ENCODE data around the gene ANO2.

DNA sequence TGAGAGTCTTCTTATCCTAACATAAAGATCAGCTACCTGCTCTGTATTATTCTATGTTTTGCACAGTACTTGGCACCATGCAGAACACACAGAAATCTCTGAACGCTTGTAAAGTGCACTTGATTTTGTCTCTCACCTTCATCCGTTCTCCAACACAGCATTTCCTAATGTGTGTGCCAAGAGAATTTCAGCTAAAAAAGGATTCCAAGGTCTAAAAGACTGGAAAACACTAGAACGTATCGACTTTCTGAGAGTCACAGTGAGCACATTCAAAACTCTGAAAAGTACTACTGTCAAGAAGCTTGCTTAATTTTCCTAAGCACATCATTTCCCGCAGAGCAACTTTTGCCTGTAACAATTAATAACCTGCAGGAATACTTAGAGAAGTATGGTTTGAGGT, 211.1 kb downstream of the ANO2 start:
- no peak for TF ChIP-seq POLR2AphosphoS5 (IDR thresholded peaks at IDR 0.05; ENCODE audit: insufficient read depth, low read depth, low read length)
- TF ChIP-seq, protein P1, sequence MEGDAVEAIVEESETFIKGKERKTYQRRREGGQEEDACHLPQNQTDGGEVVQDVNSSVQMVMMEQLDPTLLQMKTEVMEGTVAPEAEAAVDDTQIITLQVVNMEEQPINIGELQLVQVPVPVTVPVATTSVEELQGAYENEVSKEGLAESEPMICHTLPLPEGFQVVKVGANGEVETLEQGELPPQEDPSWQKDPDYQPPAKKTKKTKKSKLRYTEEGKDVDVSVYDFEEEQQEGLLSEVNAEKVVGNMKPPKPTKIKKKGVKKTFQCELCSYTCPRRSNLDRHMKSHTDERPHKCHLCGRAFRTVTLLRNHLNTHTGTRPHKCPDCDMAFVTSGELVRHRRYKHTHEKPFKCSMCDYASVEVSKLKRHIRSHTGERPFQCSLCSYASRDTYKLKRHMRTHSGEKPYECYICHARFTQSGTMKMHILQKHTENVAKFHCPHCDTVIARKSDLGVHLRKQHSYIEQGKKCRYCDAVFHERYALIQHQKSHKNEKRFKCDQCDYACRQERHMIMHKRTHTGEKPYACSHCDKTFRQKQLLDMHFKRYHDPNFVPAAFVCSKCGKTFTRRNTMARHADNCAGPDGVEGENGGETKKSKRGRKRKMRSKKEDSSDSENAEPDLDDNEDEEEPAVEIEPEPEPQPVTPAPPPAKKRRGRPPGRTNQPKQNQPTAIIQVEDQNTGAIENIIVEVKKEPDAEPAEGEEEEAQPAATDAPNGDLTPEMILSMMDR (IDR thresholded peaks at IDR 0.05; ENCODE audit: extremely low read depth in 1 of 2, insufficient read depth in 1 of 2, low read depth in 1 of 2, low read length in 2 of 2) = no peak
- no peak for TF ChIP-seq POLR2A (IDR thresholded peaks at IDR 0.05; ENCODE audit: low read depth, low read length)
- no peak for TF ChIP-seq EZH2 (IDR thresholded peaks at IDR 0.05; ENCODE audit: borderline replicate concordance, low read depth, low read length, severe bottlenecking)
- TF ChIP-seq JUN (IDR thresholded peaks at IDR 0.05; ENCODE audit: borderline replicate concordance, insufficient read depth, insufficient read length, low read depth) = no peak
